Osteocyte (in vitro differentiated cells): ENCODE data around the gene MICA. TPM values are rescaled to one million over a fixed set of nuclear protein-coding genes. Genes with fewer than 3 reads are reported as not detected.
"Not testable (repeated sequence)": the region's sequence is repeated elsewhere in the genome, so short reads cannot be mapped to it uniquely, and the experiment has no call there.

Experiments
- DNase-seq: peaks from one replicate; pipeline ENCODE4 v3.0.0; 2021; ENCODE audit warnings: mixed read lengths; ENCODE audit not compliant: unreplicated experiment; ENCODE audit errors: extremely low spot score
- H3K27ac Mint-ChIP-seq: one replicate; pipeline ENCODE4 v1.8.0; 2021; ENCODE audit warnings: mild to moderate bottlenecking, mixed read lengths; ENCODE audit not compliant: unreplicated experiment
- H3K27me3 Mint-ChIP-seq: one replicate; pipeline ENCODE4 v1.8.0; 2021; ENCODE audit warnings: mixed read lengths; ENCODE audit not compliant: unreplicated experiment
- H3K36me3 Mint-ChIP-seq: one replicate; pipeline ENCODE4 v1.8.0; 2021; ENCODE audit warnings: mixed read lengths; ENCODE audit not compliant: unreplicated experiment
- H3K4me1 Mint-ChIP-seq: one replicate; pipeline ENCODE4 v1.8.0; 2021; ENCODE audit warnings: mixed read lengths; ENCODE audit not compliant: unreplicated experiment
- H3K4me3 Mint-ChIP-seq: one replicate; pipeline ENCODE4 v1.8.0; 2021; ENCODE audit warnings: mild to moderate bottlenecking, moderate library complexity, mixed read lengths; ENCODE audit not compliant: unreplicated experiment
- H3K9me3 Mint-ChIP-seq: one replicate; pipeline ENCODE4 v1.8.0; 2021; ENCODE audit warnings: mixed read lengths; ENCODE audit not compliant: unreplicated experiment
- total RNA-seq: library from RNA; stranded (reverse); gene quantifications from 2 replicates; pipeline ENCODE4 v1.2.1, GENCODE V29; 2021
- TF ChIP-seq, protein P1 (sequence below): fragments of 200-600 bp; sonication (generic); IDR thresholded peaks from 2 replicates; pipeline ENCODE4 v1.5.0; 2021; ENCODE audit warnings: antibody characterized with exemption, mild to moderate bottlenecking, moderate library complexity

The MICA gene
- total RNA-seq, 1 donor from 2014 or later: 33.0 TPM

DNA sequence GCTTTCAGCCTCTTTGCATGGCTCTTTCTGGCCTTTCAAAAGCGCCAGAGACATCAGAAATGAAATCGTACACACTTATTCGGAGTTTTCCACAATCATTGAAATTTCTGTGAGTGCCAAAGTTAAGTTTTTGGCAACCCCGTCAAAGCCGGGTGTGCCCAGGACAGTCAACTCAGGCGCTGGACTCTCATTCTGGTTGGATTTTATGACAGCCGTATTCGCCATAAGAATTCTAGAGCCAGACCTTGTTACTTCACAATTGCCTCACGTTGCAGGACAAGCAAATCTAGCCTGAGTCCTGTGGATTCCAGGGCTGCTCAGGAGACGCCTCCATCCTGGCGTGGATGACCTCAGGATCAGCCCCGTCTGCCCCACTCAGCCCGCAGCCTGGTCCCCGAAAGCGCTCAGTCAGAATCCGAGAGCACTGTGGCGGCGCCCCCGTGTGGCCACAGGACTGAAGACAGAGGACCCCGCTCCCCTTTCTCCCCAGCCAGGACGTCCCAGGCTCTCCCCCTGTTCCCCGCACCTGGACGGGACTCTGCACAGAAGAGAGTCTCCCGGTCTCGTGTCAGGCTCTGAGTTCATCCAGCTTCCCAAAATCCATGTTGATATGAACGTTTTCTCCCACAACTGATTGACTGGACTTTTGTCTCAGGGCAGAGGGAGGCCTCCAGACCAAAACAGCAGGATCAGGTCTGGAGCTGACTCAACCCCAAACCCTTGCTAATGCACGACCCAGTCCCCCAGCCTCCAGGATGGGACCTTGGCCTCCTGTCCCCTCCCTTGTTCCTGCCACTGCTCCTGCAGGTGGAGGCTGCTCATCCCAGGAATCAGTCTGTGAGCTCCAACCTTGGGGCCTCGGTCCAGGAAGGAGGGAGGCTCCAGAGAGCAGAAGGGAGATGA, 38.2 kb downstream of the MICA start:
- H3K36me3 Mint-ChIP-seq: peaks cover 3% of the 10 kb centered on the region
- peaks cover 9% of the 10 kb centered on the region for H3K4me1 Mint-ChIP-seq
- TF ChIP-seq, protein P1, sequence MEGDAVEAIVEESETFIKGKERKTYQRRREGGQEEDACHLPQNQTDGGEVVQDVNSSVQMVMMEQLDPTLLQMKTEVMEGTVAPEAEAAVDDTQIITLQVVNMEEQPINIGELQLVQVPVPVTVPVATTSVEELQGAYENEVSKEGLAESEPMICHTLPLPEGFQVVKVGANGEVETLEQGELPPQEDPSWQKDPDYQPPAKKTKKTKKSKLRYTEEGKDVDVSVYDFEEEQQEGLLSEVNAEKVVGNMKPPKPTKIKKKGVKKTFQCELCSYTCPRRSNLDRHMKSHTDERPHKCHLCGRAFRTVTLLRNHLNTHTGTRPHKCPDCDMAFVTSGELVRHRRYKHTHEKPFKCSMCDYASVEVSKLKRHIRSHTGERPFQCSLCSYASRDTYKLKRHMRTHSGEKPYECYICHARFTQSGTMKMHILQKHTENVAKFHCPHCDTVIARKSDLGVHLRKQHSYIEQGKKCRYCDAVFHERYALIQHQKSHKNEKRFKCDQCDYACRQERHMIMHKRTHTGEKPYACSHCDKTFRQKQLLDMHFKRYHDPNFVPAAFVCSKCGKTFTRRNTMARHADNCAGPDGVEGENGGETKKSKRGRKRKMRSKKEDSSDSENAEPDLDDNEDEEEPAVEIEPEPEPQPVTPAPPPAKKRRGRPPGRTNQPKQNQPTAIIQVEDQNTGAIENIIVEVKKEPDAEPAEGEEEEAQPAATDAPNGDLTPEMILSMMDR: peak; percentile 87
- H3K9me3 Mint-ChIP-seq: peaks cover 11% of the 10 kb centered on the region
- no peak overlapping the region for H3K27ac Mint-ChIP-seq
- no peak overlapping the region for H3K4me3 Mint-ChIP-seq
- H3K27me3 Mint-ChIP-seq: peaks cover 56% of the 10 kb centered on the region
- peak; percentile 92 for DNase-seq

DNA sequence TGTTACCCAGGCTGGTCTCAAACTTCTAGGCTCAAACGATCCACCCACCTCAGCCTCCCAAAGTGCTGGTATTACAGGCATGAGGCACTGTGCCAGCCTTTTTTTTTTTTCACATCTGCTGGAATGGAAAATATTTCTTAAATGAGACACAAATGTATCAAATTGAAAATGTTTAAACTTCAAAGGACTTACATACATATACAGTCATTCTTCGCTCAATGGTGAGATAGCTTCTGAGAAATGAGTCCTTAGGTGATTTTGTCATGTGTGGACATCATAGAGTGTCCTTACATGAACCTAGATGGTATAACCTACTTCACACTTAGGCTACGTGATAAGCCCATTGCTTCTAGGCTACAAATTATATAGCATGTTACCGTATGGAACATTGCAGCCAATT, 43.1 kb downstream of the MICA start:
- TF ChIP-seq, protein P1: no peak
- no peak for DNase-seq
- no peak overlapping the region for H3K4me3 Mint-ChIP-seq
- peaks cover 8% of the 10 kb centered on the region for H3K4me1 Mint-ChIP-seq
- peaks cover 7% of the 10 kb centered on the region for H3K9me3 Mint-ChIP-seq
- H3K36me3 Mint-ChIP-seq: peaks cover 3% of the 10 kb centered on the region
- no peak overlapping the region for H3K27ac Mint-ChIP-seq
- H3K27me3 Mint-ChIP-seq: peaks cover 55% of the 10 kb centered on the region

DNA sequence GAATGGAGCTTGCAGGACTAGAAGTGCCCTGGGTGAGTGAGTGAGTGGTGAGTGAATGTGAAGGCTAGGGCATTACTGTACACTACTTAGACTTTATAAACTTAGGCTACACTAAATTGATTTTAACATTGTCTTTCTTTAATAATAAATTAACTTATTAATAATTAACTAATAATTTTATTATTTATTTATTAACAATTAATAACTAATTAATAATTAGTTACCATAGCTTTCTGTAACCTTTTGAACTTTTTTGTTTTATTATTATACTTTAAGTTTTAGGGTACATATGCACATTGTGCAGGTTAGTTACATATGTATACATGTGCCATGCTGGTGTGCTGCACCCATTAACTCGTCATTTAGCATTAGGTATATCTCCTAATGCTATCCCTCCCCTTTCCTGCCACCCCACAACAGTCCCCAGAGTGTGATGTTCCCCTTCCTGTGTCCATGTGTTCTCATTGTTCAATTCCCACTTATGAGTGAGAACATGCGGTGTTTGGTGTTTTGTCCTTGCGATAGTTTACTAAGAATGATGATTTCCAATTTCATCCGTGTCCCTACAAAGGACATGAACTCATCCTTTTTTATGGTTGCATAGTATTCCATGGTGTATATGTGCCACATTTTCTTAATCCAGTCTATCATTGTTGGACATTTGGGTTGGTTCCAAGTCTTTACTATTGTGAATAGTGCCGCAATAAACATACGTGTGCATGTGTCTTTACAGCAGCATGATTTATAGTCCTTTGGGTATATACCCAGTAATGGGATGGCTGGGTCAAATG, 43.8 kb downstream of the MICA start:
- not testable (repeated sequence) for H3K4me3 Mint-ChIP-seq, H3K36me3 Mint-ChIP-seq, DNase-seq, H3K4me1 Mint-ChIP-seq, H3K9me3 Mint-ChIP-seq, H3K27ac Mint-ChIP-seq
- peaks cover 62% of the 10 kb centered on the region for H3K27me3 Mint-ChIP-seq

DNA sequence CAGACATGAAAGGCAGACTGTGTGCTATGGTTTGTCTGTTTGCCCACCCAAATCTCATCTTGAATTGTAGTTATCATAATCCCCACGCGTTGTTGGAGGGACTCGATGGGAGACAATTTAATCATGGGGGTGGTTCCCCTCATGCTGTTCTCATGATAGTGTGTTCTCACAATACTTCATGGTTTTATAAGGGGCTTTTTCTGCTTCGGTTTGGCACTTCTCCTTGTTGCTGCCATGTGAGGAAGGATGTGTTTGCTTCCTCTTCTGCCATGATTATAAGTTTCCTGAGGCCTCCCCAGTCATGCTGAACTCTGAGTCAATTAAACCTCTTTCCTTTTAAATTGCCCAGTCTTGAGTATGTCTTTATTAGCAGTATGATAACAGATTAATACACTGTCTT, 47.4 kb downstream of the MICA start:
- no peak for DNase-seq
- Mint-ChIP-seq H3K9me3 (peaks cover 15% of the 10 kb centered on the region), H3K4me1 (peaks cover 2% of the 10 kb centered on the region), H3K36me3 (peaks cover 5% of the 10 kb centered on the region), H3K4me3 (no peak overlapping the region), H3K27me3 (peaks cover 51% of the 10 kb centered on the region), H3K27ac (no peak overlapping the region)
- TF ChIP-seq, protein P1: no peak

DNA sequence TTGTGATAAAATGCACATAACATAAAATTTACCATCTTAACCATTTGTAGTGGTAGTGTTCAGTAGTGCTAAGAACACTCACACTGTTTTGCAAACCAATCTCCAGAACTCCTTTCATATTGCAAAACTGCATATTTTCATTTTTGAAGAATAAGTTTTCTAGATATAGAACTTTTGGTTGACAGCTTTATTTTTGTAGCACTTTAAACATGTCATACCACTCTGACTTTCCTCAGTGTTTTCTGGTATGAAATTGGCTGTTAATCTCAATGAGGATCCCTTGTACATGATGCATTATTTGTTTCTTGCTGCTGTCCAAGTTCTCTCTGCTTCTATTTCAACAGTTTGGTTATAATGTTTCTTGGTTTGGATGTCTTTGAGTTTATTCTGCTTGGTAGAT, 49.5 kb downstream of the MICA start:
- TF ChIP-seq, protein P1: no peak
- no peak for DNase-seq
- H3K4me3 Mint-ChIP-seq: no peak overlapping the region
- H3K36me3 Mint-ChIP-seq: peaks cover 5% of the 10 kb centered on the region
- H3K27ac Mint-ChIP-seq: no peak overlapping the region
- no peaks in the 10 kb centered on the region for H3K4me1 Mint-ChIP-seq
- H3K9me3 Mint-ChIP-seq: peaks cover 15% of the 10 kb centered on the region
- peaks cover 54% of the 10 kb centered on the region for H3K27me3 Mint-ChIP-seq
